GM12872 (cell line): ENCODE results near the gene HADH.

Source experiments
- TF ChIP-seq, protein P1 (sequence below): IDR thresholded peaks from 3 replicates; pipeline ENCODE4 v1.5.1; 2011; ENCODE audit warnings: low read depth, mild to moderate bottlenecking, low read length, moderate library complexity; ENCODE audit not compliant: insufficient read depth

Gene HADH

DNA sequence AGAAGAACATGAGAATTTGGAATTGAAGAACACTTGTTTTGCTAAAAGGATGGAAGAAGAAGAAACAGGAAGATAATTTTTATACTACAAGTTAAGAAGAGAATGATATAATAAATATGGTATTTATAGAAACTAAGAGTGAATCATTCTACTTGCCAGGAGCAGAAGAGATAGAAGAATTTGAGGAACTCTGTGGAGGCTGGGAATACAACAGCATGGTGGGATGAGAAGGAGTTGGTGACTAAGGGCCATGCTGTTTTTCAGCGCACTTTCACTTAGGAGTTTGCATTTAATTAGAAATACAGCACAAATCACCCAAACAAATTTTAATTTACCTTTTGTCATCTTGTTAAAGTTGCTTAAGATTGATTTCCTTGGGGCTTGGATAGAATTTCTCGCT is 20.5 kb downstream of the HADH start:
- TF ChIP-seq, protein P1, sequence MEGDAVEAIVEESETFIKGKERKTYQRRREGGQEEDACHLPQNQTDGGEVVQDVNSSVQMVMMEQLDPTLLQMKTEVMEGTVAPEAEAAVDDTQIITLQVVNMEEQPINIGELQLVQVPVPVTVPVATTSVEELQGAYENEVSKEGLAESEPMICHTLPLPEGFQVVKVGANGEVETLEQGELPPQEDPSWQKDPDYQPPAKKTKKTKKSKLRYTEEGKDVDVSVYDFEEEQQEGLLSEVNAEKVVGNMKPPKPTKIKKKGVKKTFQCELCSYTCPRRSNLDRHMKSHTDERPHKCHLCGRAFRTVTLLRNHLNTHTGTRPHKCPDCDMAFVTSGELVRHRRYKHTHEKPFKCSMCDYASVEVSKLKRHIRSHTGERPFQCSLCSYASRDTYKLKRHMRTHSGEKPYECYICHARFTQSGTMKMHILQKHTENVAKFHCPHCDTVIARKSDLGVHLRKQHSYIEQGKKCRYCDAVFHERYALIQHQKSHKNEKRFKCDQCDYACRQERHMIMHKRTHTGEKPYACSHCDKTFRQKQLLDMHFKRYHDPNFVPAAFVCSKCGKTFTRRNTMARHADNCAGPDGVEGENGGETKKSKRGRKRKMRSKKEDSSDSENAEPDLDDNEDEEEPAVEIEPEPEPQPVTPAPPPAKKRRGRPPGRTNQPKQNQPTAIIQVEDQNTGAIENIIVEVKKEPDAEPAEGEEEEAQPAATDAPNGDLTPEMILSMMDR = no peak

- TF ChIP-seq, protein P1 = no peak
Observed at GRCh38 chr4:108013327-108013726, 23.6 kb downstream of the HADH start.

DNA sequence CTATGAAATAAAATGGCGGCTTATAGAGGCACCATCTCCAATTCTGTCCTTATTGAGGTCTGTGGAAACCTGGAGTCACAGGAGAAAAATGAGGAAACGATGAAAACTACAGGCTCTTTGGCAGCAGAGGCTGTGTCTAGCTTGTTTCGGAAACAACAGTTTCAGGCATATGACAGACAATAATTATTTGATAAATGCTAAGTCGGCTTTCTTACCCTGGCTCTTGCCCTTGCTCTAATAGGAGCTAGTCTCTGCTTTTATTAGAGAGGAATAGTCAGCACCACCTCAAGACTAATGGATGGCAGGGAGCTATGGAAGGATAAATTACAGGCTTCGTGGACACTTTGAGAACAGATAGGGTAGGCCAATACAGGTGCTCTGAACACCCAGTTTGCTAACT is 24.3 kb downstream of the HADH start:
- TF ChIP-seq, protein P1 = no peak

DNA sequence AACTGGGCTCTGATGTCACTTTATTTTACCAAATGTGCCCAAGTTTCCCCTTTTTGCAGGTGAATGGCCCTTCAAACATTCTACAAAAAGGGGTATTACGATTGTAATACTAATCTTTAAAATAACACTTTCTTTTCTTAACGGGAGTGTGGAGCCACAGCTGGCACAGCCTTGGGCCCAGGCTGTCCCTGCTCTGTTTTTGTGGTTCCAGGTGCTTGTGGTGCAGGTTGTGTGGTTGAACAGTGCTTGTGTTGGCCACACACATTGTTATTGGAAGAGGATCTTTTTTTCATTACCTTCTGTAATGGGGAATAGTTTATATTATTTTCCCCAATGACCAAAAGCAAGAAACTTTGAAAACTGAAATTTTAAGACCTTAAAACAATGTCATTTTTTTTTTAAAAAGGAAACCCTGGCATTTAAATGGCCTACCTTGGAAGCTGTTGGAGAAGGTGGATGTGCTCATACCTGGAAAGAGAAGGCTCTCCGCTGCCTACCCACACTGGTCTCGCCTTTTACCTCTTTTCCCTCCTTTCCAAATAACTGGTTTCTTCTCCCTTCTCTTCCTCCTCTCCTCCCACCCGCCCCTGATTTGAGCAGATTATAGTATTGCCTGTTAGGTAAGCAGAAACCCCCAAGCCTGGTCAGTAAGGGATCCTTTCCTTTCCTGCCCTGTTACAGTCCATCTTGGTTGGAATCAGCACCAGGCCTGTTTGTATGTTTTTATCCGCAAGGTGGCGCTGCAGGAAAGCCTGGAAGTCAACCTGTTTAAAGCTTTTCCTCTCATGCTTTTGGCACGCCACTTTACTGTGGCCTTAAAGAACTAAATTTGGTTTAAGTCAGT is 28.6 kb downstream of the HADH start:
- TF ChIP-seq, protein P1 = peak; percentile 86

- TF ChIP-seq, protein P1 = no peak
Observed at GRCh38 chr4:108018884-108019187, 29.1 kb downstream of the HADH start.

DNA sequence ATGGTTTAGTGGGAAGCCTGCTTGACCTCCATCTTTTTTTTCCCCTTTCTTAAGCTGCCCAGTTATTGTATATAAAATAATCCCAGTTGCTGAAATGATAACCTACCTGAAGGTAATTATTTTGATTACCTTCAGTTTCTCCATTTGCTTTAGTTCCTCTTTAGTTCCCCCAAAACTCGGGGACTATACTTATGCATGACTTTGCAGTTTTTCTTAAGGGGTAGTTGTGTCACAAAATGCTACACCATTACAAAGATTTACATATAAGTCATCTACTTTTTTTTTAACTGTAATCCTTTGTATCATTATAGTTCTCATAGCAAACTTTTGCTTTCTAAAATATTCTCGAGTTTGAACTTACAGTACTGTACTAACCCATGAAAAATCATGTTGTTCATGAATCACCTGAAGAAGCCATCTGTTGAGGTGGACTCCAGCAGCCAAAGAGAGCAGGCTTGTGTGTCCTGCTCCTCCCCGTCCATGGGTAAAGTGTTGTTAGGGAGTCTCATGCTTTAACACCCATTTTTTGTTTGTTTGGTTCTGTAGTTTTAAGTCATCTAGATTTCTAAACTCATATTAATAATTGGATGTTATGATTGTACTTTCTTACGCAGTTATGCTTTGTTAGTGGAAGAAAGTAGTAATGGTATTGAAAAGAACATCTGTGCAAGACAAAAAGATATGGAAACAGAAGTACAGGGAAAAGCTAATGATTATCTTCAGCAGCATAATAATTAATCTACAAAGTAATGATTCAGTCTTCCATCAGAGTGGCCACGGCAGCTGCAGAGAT is 34.6 kb downstream of the HADH start:
- TF ChIP-seq, protein P1 = no peak

- TF ChIP-seq, protein P1 = no peak
Observed at GRCh38 chr4:108024878-108025165, 35.1 kb downstream of the HADH start.
